CD4-positive, alpha-beta T cell treated with Interleukin-21 for 1 hour (primary cell): ENCODE measurements around the gene CCNYL1.

Experiments used
- DNase-seq: peaks from one replicate; pipeline ENCODE4 v3.0.0-alpha.2; 2020

Gene CCNYL1

GRCh38 chr2:207802650-207803049 lies 91.2 kb downstream of the CCNYL1 start:
- DNase-seq, result no peak
